Endothelial cell (in vitro differentiated cells): ENCODE results near the gene TMEM108. TPM values are rescaled to one million over a fixed set of nuclear protein-coding genes. Genes with fewer than 3 reads are reported as not detected.

Experiments
- DNase-seq: peaks from one replicate; pipeline ENCODE4 v3.0.0; 2021; ENCODE audit warnings: low spot score
- H3K27ac Mint-ChIP-seq: one replicate; pipeline ENCODE4 v1.8.0; 2021; ENCODE audit warnings: mixed read lengths, inconsistent platforms; ENCODE audit not compliant: unreplicated experiment
- H3K27me3 Mint-ChIP-seq: one replicate; pipeline ENCODE4 v1.8.0; 2021; ENCODE audit warnings: mild to moderate bottlenecking, moderate library complexity, mixed read lengths, inconsistent platforms; ENCODE audit not compliant: unreplicated experiment
- H3K36me3 Mint-ChIP-seq: one replicate; pipeline ENCODE4 v1.8.0; 2021; ENCODE audit warnings: mild to moderate bottlenecking, low read depth, mixed read lengths, inconsistent platforms; ENCODE audit not compliant: unreplicated experiment
- H3K4me1 Mint-ChIP-seq: one replicate; pipeline ENCODE4 v1.8.0; 2021; ENCODE audit warnings: mild to moderate bottlenecking, mixed read lengths, inconsistent platforms; ENCODE audit not compliant: unreplicated experiment
- H3K4me3 Mint-ChIP-seq: one replicate; pipeline ENCODE4 v1.8.0; 2021; ENCODE audit warnings: mild to moderate bottlenecking, mixed read lengths, inconsistent platforms; ENCODE audit not compliant: unreplicated experiment
- H3K9me3 Mint-ChIP-seq: one replicate; pipeline ENCODE4 v1.8.0; 2021; ENCODE audit warnings: mixed read lengths, inconsistent platforms; ENCODE audit not compliant: unreplicated experiment
- total RNA-seq: library from RNA; stranded (reverse); fragmentation: NEBNext Ultra II Directional; extraction: Animal tissue kit (Norgen Biotek cat#: 25700); gene quantifications from one replicate; pipeline ENCODE4 v1.2.1, GENCODE V29; 2021; ENCODE audit not compliant: unreplicated experiment
- TF ChIP-seq, protein P1 (sequence below): fragments of 200-600 bp; sonication (generic); IDR thresholded peaks from one replicate; pipeline ENCODE4 v1.5.0; 2021; ENCODE audit warnings: antibody characterized with exemption; ENCODE audit not compliant: unreplicated experiment

The TMEM108 gene
- total RNA-seq, 1 donor from 2014 or later, result 14.2 TPM

DNA sequence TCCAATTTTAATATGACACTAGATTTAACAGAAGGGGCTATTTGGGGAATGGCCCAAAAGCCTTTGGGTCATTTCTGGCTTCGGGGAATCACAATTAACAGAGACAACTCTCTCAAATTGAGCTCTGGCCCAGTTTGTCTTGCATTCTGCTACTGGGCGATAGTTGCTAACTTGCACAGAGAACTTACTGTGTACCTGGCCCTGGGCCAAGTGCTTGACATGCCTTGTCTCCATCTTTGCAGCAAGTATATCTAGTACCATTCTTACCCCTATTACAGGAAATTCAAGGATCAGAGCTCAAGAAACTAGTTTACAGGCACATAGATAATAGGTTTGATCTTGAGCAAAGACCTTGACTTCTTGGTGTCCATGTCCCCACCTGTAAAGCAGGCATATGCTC, 175.7 kb downstream of the TMEM108 start:
- TF ChIP-seq, protein P1, sequence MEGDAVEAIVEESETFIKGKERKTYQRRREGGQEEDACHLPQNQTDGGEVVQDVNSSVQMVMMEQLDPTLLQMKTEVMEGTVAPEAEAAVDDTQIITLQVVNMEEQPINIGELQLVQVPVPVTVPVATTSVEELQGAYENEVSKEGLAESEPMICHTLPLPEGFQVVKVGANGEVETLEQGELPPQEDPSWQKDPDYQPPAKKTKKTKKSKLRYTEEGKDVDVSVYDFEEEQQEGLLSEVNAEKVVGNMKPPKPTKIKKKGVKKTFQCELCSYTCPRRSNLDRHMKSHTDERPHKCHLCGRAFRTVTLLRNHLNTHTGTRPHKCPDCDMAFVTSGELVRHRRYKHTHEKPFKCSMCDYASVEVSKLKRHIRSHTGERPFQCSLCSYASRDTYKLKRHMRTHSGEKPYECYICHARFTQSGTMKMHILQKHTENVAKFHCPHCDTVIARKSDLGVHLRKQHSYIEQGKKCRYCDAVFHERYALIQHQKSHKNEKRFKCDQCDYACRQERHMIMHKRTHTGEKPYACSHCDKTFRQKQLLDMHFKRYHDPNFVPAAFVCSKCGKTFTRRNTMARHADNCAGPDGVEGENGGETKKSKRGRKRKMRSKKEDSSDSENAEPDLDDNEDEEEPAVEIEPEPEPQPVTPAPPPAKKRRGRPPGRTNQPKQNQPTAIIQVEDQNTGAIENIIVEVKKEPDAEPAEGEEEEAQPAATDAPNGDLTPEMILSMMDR, result no peak
- Mint-ChIP-seq H3K4me3 (no peak overlapping the region), H3K9me3 (no peaks in the 10 kb centered on the region), H3K4me1 (peaks cover 9% of the 10 kb centered on the region), H3K36me3 (no peaks in the 10 kb centered on the region), H3K27me3 (no peaks in the 10 kb centered on the region), H3K27ac (no peak overlapping the region)
- DNase-seq, result no peak

DNA sequence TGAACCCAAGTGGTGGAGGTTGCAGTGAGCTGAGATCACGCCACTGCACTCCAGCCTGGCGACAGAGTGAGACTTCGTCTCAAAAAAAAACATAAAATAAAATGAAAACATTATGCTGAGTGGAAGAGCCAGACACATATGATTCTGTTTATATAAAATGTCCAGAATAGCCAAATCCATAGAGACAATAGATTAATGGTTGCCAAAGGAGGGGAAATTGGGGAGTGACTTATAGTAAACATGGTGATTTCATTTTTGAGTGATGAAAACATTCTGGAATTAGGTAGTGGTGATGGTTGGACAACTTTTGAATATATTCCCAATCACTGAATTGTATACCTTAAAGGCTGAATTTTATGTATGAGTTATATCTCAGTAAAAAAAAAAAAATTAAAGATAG, 189.6 kb downstream of the TMEM108 start:
- H3K27ac Mint-ChIP-seq, result no peak overlapping the region
- no peak overlapping the region for H3K4me3 Mint-ChIP-seq
- peaks cover 9% of the 10 kb centered on the region for H3K36me3 Mint-ChIP-seq
- peaks cover 3% of the 10 kb centered on the region for H3K9me3 Mint-ChIP-seq
- peaks cover 14% of the 10 kb centered on the region for H3K4me1 Mint-ChIP-seq
- TF ChIP-seq, protein P1, result no peak
- H3K27me3 Mint-ChIP-seq, result no peaks in the 10 kb centered on the region
- DNase-seq, result no peak

DNA sequence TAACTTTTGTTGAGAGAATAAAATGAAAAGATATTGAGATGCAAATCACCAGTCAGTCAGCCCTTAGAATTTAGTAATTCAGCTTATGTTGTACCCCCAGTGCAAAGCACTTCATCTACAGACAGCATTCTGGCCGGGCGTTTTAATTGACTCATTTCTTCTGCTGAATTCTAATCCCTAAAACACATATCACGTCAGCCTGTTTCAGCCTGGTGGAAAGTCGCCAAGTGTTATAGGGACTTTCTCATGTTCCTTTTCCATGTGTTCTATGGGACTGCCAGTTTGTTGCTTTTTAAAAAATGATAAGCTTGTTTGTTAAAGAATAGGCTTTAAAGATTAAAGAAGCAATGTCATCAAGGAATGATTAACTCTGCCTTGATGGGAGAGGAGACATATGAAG, 192.0 kb downstream of the TMEM108 start:
- no peak for DNase-seq
- H3K36me3 Mint-ChIP-seq, result peaks cover 4% of the 10 kb centered on the region
- H3K4me1 Mint-ChIP-seq, result peaks cover 14% of the 10 kb centered on the region
- H3K9me3 Mint-ChIP-seq, result peaks cover 3% of the 10 kb centered on the region
- no peaks in the 10 kb centered on the region for H3K27me3 Mint-ChIP-seq
- TF ChIP-seq, protein P1, result no peak
- no peak overlapping the region for H3K27ac Mint-ChIP-seq
- no peak overlapping the region for H3K4me3 Mint-ChIP-seq

DNA sequence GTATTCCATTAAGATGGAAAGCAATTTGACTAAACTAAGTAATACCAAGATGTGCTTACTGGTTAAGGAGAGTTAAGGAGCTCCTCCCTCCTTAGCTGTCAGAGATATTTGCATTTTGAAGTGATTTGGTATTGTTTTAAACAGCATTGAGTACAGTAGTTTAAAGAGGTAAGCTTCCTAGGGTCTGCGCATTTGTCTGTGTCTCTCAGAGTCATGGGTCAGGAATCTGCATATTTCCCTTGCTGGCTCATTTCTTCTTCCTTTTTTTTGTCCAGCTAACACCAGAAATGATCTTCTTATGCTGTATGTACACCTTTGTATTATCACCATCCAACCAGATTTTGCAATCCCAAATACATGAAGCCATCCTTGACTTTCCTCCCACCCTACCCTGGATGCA, 198.7 kb downstream of the TMEM108 start:
- H3K27ac Mint-ChIP-seq, result no peak overlapping the region
- peaks cover 8% of the 10 kb centered on the region for H3K4me1 Mint-ChIP-seq
- no peaks in the 10 kb centered on the region for H3K9me3 Mint-ChIP-seq

DNA sequence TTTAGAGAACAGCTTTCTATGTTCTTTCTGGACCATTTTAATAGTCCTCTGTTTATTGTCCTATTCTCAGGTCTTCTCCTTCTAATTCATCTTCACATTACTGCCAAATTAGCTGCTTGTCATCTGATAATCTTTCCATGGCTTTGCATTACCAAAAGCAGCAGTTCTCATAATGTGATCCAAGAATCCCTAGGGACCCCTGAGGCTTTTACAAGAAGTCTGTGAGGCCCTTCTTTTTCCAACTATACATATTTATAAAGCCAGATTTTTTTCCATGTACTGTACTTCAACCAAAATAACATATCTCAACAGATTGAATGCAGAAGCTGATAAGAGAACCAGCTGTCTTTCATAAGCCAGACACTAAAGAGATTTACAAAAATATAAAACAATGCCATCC, 199.2 kb downstream of the TMEM108 start:
- Mint-ChIP-seq H3K9me3 (no peaks in the 10 kb centered on the region), H3K27ac (no peak overlapping the region), H3K4me1 (peaks cover 4% of the 10 kb centered on the region), H3K27me3 (no peaks in the 10 kb centered on the region), H3K4me3 (no peak overlapping the region), H3K36me3 (no peaks in the 10 kb centered on the region)
- TF ChIP-seq, protein P1, result no peak
- DNase-seq, result no peak

More for the DNA sequence above, 198.7 kb downstream of the TMEM108 start:
- Mint-ChIP-seq H3K36me3 (no peaks in the 10 kb centered on the region), H3K4me3 (no peak overlapping the region), H3K27me3 (no peaks in the 10 kb centered on the region)
- TF ChIP-seq, protein P1, result no peak
- DNase-seq, result no peak
